A673 (cell line): ENCODE results near the gene LRRC8C.

Source experiments
- EZH2 ChIP-seq: fragments of 200-600 bp; sonication (generic); IDR thresholded peaks from 2 replicates; pipeline ENCODE4 v1.6.1; 2017; ENCODE audit warnings: borderline replicate concordance, low read depth, mild to moderate bottlenecking, mixed read lengths, antibody characterized with exemption, low read length; ENCODE audit not compliant: poor library complexity, severe bottlenecking
- TF ChIP-seq, protein P1 (sequence below): fragments of 300-800, 200-600 bp; sonication (generic); conservative IDR thresholded peaks from 2 replicates; pipeline ENCODE4 v1.5.1; 2017; ENCODE audit warnings: low read depth, mild to moderate bottlenecking, antibody characterized with exemption, low read length, moderate library complexity, mixed read lengths

GRCh38 chr1:89633800-89634625 is 1.1 kb downstream of the LRRC8C start:
- TF ChIP-seq, protein P1, sequence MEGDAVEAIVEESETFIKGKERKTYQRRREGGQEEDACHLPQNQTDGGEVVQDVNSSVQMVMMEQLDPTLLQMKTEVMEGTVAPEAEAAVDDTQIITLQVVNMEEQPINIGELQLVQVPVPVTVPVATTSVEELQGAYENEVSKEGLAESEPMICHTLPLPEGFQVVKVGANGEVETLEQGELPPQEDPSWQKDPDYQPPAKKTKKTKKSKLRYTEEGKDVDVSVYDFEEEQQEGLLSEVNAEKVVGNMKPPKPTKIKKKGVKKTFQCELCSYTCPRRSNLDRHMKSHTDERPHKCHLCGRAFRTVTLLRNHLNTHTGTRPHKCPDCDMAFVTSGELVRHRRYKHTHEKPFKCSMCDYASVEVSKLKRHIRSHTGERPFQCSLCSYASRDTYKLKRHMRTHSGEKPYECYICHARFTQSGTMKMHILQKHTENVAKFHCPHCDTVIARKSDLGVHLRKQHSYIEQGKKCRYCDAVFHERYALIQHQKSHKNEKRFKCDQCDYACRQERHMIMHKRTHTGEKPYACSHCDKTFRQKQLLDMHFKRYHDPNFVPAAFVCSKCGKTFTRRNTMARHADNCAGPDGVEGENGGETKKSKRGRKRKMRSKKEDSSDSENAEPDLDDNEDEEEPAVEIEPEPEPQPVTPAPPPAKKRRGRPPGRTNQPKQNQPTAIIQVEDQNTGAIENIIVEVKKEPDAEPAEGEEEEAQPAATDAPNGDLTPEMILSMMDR = no peak
- no peak for TF ChIP-seq EZH2
